CD4-positive, alpha-beta T cell treated with Interleukin-15 for 4 hours (primary cell): ENCODE measurements around the gene AKT3.

Experiments
- DNase-seq: peaks from one replicate; pipeline ENCODE4 v3.0.0-alpha.2; 2020; ENCODE audit warnings: low spot score

AKT3 gene

GRCh38 chr1:243554686-243555085, 295.4 kb downstream of the AKT3 start:
- no peak for DNase-seq

- no peak for DNase-seq
Observed at GRCh38 chr1:243553090-243553489, 297.0 kb downstream of the AKT3 start.

- DNase-seq, result no peak
Observed at GRCh38 chr1:243550276-243550675, 299.8 kb downstream of the AKT3 start.

- DNase-seq, result no peak
Observed at GRCh38 chr1:243549791-243550190, 300.3 kb downstream of the AKT3 start.

- no peak for DNase-seq
Observed at GRCh38 chr1:243549108-243549507, 300.9 kb downstream of the AKT3 start.

- DNase-seq, result no peak
Observed at GRCh38 chr1:243548516-243548915, 301.5 kb downstream of the AKT3 start.

GRCh38 chr1:243547891-243548290, 302.2 kb downstream of the AKT3 start:
- no peak for DNase-seq

GRCh38 chr1:243546457-243546856, 303.6 kb downstream of the AKT3 start:
- no peak for DNase-seq

GRCh38 chr1:243543501-243543900, 306.5 kb downstream of the AKT3 start:
- DNase-seq, result no peak

- DNase-seq, result no peak
Observed at GRCh38 chr1:243542739-243543415, 307.2 kb downstream of the AKT3 start.

GRCh38 chr1:243539636-243540035, 310.4 kb downstream of the AKT3 start:
- no peak for DNase-seq

- DNase-seq, result no peak
Observed at GRCh38 chr1:243535014-243535413, 315.0 kb downstream of the AKT3 start.

- DNase-seq, result no peak
Observed at GRCh38 chr1:243529512-243529911, 320.5 kb downstream of the AKT3 start.

GRCh38 chr1:243528459-243529121, 321.5 kb downstream of the AKT3 start:
- no peak for DNase-seq

GRCh38 chr1:243526180-243526579, 323.9 kb downstream of the AKT3 start:
- no peak for DNase-seq

GRCh38 chr1:243525085-243525487, 325.0 kb downstream of the AKT3 start:
- DNase-seq, result no peak

GRCh38 chr1:243523766-243524165, 326.3 kb downstream of the AKT3 start:
- no peak for DNase-seq

GRCh38 chr1:243520831-243521230, 329.2 kb downstream of the AKT3 start:
- no peak for DNase-seq

GRCh38 chr1:243514927-243515326, 335.1 kb downstream of the AKT3 start:
- no peak for DNase-seq

GRCh38 chr1:243513726-243514491, 336.1 kb downstream of the AKT3 start:
- no peak for DNase-seq

GRCh38 chr1:243510928-243511327, 339.1 kb downstream of the AKT3 start:
- DNase-seq, result no peak

GRCh38 chr1:243508943-243509342, 341.1 kb downstream of the AKT3 start:
- no peak for DNase-seq

- peak; percentile 35 for DNase-seq
Observed at GRCh38 chr1:243508303-243508713, 341.7 kb downstream of the AKT3 start.
